ENCODE data around the gene TULP3.
"Not testable (repeated sequence)": the region's sequence is repeated elsewhere in the genome, so short reads cannot be mapped to it uniquely, and the experiment has no call there.

TULP3 gene

DNA sequence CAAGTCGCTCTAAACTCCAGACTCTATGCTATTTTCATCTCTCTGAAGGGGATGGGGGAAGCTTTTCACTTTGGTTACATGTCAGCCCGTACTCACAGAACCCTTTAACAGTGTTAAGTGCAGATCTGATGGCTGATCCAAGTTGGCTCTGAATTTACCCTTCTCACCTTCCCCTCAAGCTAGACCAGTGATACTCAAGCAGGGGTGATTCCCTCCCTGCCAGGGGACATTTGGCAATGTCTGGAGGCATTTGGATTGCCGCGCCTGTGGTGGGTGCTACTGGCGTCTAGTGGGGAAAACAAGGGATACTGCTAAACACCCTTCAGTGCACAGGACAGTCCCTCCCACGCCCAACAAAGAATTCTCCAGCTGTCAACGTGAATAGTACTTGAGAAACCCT, 27.8 kb upstream of the TULP3 start:
- TF ChIP-seq, protein P1, sequence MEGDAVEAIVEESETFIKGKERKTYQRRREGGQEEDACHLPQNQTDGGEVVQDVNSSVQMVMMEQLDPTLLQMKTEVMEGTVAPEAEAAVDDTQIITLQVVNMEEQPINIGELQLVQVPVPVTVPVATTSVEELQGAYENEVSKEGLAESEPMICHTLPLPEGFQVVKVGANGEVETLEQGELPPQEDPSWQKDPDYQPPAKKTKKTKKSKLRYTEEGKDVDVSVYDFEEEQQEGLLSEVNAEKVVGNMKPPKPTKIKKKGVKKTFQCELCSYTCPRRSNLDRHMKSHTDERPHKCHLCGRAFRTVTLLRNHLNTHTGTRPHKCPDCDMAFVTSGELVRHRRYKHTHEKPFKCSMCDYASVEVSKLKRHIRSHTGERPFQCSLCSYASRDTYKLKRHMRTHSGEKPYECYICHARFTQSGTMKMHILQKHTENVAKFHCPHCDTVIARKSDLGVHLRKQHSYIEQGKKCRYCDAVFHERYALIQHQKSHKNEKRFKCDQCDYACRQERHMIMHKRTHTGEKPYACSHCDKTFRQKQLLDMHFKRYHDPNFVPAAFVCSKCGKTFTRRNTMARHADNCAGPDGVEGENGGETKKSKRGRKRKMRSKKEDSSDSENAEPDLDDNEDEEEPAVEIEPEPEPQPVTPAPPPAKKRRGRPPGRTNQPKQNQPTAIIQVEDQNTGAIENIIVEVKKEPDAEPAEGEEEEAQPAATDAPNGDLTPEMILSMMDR (IDR thresholded peaks at IDR 0.05): no peak
- Histone ChIP-seq H3K4me3 (ENCODE audit: low read depth in 1 of 2, low read length in 1 of 2) (no peak overlapping the region), H3K36me3 (peaks cover 80% of the 10 kb centered on the region), H3K4me1 (ENCODE audit: control insufficient read depth in 1 of 2, insufficient read depth in 1 of 2, low read depth in 1 of 2, low read length in 1 of 2) (no peaks in the 10 kb centered on the region), H3K27ac (no peak overlapping the region), H3K27me3 (no peaks in the 10 kb centered on the region), H3K9me3 (no peaks in the 10 kb centered on the region)

DNA sequence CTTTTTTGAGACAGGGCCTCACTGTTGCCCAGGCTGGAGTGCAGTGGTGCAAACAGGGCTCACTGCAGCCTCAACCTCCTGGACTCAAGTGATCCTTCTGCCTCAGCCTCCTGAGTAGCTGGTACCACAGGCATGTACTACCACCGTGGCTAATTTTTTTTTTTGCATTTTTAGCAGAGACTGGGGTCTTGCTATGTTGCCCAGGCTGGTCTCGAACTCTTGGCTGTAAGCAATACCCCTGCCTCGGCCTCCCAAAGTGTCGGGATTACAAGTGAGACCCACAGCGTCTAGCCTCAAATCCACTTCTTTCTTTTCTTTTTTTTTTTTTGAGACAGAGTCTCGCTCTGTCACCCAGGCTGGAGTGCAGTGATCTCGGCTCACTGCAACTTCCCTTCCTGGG, 27.3 kb upstream of the TULP3 start:
- H3K4me3 ChIP-seq (ENCODE audit: low read depth in 1 of 2, low read length in 1 of 2); H3K9me3 ChIP-seq; H3K27ac ChIP-seq; H3K27me3 ChIP-seq; H3K4me1 ChIP-seq (ENCODE audit: control insufficient read depth in 1 of 2, insufficient read depth in 1 of 2, low read depth in 1 of 2, low read length in 1 of 2): not testable (repeated sequence)
- H3K36me3 ChIP-seq: peaks cover 80% of the 10 kb centered on the region

DNA sequence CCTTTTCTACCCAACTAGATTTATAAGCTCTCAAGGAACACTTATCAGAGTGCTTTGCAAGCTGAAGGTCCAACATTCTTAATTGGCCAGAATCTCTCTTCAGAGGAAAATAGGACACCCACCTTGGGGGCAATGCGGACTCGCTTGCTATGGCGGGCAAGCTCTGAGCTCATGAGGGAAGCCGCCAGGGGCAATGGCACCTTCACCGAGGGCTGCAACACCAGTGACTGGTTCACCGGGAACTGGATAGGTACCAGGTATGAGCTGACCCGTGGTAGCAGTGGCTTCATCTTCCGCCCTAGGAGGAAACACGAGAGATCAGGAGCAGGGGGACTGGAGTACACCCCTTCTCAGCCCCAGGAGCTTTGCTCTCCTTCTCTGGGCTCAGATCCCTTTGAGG, 26.5 kb upstream of the TULP3 start:
- no peak overlapping the region for H3K4me3 ChIP-seq (ENCODE audit: low read depth in 1 of 2, low read length in 1 of 2)
- H3K27ac ChIP-seq: no peak overlapping the region
- TF ChIP-seq, protein P1 (IDR thresholded peaks at IDR 0.05): no peak
- no peaks in the 10 kb centered on the region for H3K27me3 ChIP-seq
- H3K36me3 ChIP-seq: peaks cover 78% of the 10 kb centered on the region
- no peaks in the 10 kb centered on the region for H3K9me3 ChIP-seq
- H3K4me1 ChIP-seq (ENCODE audit: control insufficient read depth in 1 of 2, insufficient read depth in 1 of 2, low read depth in 1 of 2, low read length in 1 of 2): no peaks in the 10 kb centered on the region

GRCh38 chr12:2868986-2869632, 21.6 kb upstream of the TULP3 start:
- not testable (repeated sequence) for H3K27me3 ChIP-seq; H3K4me1 ChIP-seq (ENCODE audit: control insufficient read depth in 1 of 2, insufficient read depth in 1 of 2, low read depth in 1 of 2, low read length in 1 of 2); H3K27ac ChIP-seq; H3K4me3 ChIP-seq (ENCODE audit: low read depth in 1 of 2, low read length in 1 of 2); H3K9me3 ChIP-seq
- H3K36me3 ChIP-seq: peaks cover 43% of the 10 kb centered on the region

DNA sequence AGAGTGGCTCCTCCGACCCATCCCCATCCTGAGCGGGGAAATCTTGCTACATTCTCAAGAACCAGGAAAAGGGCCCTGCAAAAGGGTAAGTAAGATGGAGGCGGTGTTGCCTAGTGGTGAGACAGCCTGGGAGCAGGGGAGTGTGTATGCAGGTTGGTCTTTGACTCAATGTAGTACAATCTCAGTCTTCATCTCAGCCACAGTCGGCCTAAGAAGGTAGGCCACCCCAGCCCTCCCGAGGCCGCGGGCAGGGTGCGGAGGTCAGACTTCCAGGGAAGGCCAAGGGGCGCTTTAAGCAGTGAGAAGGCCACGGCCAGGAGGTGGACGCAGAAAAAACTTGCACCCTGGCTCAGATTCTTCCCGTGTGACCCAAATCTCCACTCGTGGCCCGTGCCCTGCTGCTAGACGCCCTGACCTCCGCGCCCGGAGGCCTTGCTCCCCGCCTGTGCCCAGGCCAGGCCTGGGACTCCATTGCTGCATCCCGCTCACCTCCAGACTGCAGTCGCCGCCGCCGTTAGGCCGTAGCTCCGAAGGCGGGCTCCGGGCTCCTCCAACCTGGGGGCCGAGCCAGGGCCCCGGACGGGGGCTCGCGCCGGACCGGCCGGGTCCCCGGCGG, 14.2 kb upstream of the TULP3 start:
- TF ChIP-seq, protein P1 (IDR thresholded peaks at IDR 0.05): no peak
- no peaks in the 10 kb centered on the region for H3K9me3 ChIP-seq
- H3K4me3 ChIP-seq (ENCODE audit: low read depth in 1 of 2, low read length in 1 of 2): peak overlapping the region; percentile 82 to 97
- H3K4me1 ChIP-seq (ENCODE audit: control insufficient read depth in 1 of 2, insufficient read depth in 1 of 2, low read depth in 1 of 2, low read length in 1 of 2): peaks cover 29% of the 10 kb centered on the region in 2 experiments
- peaks cover 4% of the 10 kb centered on the region for H3K36me3 ChIP-seq
- H3K27me3 ChIP-seq: no peaks in the 10 kb centered on the region
- H3K27ac ChIP-seq: peak overlapping the region; percentile 76

DNA sequence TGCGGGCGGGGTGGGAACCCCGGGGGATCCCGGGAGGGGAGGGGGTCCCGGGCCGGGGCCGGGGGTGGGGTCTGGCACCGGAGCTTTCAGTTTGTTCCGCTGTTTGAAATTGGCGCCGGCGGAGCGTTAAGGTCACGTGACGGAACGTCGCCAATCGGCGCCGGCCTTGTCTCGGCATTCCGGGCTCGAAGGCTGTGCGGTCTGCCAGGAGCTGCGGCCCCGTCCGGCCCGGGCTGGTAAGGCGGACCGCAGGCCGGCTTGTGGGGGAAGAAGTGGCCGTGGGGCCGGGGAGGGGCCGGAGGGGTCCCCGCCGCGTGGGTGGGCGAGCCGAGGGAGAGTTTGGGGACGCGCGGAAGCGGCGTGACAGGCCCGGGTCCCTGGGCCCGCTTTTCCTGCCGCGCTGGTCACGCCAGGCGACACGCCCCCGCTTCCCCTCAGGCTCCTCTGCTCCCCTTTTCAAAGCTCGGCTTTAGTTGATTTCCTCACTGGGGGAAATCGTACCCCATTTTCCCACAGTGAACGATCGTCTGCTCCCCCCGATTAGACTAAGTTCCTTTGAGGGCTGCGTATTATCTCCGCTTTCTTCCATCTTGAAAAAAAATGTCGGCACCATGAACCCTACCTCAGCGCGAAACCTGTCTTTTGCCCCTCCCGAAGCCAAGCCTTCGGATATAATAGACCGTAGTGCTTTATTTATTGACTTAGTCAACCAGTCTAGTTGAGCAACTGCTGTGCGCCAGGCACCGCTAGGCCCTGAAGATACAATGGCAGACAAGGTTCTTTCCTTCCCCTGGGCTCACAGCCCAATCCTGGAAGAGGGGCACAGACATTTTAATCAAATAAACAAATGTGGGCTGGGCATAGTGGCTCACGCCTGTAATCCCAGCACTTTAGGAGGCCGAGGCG, 13.4 kb upstream of the TULP3 start, which contains the start of the genes FOXM1 and RHNO1:
FOXM1 (minus strand) TSS at position 128 of the 906 bp plus-strand sequence. CDS start 2,696 bp downstream, outside the sequence.
RHNO1 (plus strand) TSS at position 177 of the 906 bp plus-strand sequence. CDS start 8,144 bp downstream, outside the sequence.
- Histone ChIP-seq H3K9me3 (no peaks in the 10 kb centered on the region), H3K4me3 (ENCODE audit: low read depth in 1 of 2, low read length in 1 of 2) (peak within 1 kb of the TSS; percentile 82 to 97), H3K36me3 (peaks cover under 1% of the 10 kb centered on the region), H3K27ac (peak within 1 kb of the TSS; percentile 76), H3K27me3 (no peaks in the 10 kb centered on the region), H3K4me1 (ENCODE audit: control insufficient read depth in 1 of 2, insufficient read depth in 1 of 2, low read depth in 1 of 2, low read length in 1 of 2) (peaks cover 29% of the 10 kb centered on the region in 2 experiments)
- TF ChIP-seq, protein P1 (IDR thresholded peaks at IDR 0.05): peak; percentile 53
